ENCODE data around the gene GABRA1.

DNA sequence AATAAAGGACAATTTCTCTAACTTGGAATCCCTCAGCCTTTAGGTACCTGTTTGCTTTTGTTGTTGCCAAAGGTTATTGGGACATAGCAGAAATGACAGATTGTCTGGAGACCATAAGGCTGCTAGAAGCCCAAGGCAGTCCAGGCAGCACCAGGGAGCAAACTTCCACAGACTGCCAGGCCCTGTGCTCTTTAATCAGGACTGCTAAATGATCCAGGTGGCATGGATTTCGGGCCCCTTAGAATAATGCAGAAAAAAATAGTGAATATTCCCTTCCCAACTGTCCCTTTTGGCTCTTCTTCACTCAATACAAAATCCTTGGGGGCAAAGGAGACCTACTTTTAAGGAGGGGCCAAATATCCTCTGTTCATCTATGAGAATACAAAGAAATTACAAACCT lies 73.9 kb downstream of the GABRA1 start:
- TF ChIP-seq, protein P1, sequence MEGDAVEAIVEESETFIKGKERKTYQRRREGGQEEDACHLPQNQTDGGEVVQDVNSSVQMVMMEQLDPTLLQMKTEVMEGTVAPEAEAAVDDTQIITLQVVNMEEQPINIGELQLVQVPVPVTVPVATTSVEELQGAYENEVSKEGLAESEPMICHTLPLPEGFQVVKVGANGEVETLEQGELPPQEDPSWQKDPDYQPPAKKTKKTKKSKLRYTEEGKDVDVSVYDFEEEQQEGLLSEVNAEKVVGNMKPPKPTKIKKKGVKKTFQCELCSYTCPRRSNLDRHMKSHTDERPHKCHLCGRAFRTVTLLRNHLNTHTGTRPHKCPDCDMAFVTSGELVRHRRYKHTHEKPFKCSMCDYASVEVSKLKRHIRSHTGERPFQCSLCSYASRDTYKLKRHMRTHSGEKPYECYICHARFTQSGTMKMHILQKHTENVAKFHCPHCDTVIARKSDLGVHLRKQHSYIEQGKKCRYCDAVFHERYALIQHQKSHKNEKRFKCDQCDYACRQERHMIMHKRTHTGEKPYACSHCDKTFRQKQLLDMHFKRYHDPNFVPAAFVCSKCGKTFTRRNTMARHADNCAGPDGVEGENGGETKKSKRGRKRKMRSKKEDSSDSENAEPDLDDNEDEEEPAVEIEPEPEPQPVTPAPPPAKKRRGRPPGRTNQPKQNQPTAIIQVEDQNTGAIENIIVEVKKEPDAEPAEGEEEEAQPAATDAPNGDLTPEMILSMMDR (IDR thresholded peaks at IDR 0.05) = no peak
- no peak for TF ChIP-seq POLR2A (IDR thresholded peaks at IDR 0.05)
